Measurements from ENCODE around the gene CDKL1.

Gene CDKL1

GRCh38 chr14:50396631-50397389 is at the start of gene CDKL1:
CDKL1 (minus strand) TSS chr14:50396881; CDS start chr14:50395868, 1,013 bp downstream.
- FAIRE-seq: no peak

GRCh38 chr14:50434528-50434927 is 37.8 kb upstream of the CDKL1 start:
- FAIRE-seq: peak; percentile 43

DNA sequence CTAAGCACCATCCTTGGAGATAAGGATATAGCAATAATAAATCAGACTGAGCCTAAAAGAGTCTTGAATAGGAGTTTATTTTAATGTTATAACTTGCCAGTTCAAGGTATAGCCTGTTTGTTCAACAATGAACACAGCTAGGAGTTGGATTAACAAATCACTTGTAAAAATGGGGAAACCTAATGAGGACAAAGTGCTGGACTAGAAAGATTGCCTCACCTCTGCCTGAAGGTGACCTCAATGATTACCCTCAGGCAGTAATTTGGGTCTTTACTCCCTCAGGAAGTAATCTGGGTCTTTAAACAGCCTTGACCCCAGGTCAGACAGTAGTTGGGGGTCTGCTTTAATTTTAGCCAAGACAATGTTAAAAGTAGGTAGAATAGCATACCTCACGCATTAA is 35.5 kb upstream of the CDKL1 start:
- FAIRE-seq: no peak

GRCh38 chr14:50425816-50426215 is 29.1 kb upstream of the CDKL1 start:
- FAIRE-seq: no peak

GRCh38 chr14:50425105-50425504 is 28.4 kb upstream of the CDKL1 start:
- FAIRE-seq: no peak

DNA sequence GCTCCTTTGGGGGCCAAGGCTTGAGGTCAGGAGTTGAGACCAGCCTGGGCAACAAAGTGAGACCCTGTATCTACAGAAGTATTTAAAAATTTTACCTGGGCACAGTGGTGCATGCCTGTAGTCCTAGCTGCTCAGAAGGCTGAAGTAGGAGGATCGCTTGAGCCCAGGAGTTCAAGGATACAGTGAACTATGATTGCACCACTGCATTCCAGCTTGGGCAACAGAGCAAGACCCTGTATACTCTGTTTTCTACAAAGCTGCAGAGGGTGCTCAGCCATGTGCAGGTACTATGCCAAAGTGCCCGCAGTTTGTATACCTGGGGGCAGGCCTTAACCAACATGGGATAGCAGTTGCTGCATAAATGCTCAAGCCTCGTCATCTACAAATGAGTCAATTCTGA is 26.8 kb upstream of the CDKL1 start:
- FAIRE-seq: no peak

DNA sequence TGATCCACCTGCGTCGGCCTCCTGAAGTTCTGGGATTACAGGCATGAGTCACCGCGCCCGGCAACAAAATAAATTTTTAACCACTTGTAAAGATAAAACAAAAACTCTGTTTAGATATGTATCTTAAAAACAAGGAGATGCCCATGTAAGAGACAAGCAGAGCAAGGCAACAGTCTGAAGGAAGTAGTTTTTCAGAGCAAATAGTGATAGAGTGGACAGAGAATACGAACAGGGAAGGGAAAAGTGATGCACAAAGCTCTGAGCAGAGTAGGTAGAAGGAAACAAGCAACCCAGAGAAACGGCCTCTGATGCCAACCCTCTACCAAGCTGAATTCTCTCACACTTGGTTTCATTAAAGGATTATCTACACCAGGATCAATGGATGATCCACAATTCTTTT is 24.8 kb upstream of the CDKL1 start:
- no peak for FAIRE-seq

- FAIRE-seq: no peak
These were observed 21.2 kb upstream of the CDKL1 start for GRCh38 chr14:50417853-50418252.

GRCh38 chr14:50410921-50411320 is 14.2 kb upstream of the CDKL1 start:
- no peak for FAIRE-seq

DNA sequence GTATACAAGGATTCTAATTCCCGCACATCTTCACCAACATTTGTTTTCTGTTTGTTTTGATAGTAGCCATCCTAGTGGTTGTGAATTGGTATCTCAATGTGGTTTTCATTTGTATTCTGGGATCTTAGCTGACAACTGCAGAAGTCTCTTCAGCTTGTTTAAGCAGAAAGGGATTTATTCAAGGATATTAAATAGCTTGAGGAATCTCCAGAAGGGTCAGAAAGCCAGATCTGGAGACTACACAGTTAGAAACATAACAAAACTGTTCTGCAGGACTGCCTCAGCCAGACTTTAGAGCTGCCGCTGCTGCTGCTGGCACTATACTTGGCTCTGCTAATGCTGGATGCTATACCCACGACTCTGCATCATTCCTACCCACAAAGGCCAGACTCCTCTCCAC is 13.4 kb upstream of the CDKL1 start:
- no peak for FAIRE-seq

GRCh38 chr14:50407111-50407812 is 10.6 kb upstream of the CDKL1 start:
- FAIRE-seq: no peak

- no peak for FAIRE-seq
These were observed 6.7 kb upstream of the CDKL1 start for GRCh38 chr14:50403419-50403818.

DNA sequence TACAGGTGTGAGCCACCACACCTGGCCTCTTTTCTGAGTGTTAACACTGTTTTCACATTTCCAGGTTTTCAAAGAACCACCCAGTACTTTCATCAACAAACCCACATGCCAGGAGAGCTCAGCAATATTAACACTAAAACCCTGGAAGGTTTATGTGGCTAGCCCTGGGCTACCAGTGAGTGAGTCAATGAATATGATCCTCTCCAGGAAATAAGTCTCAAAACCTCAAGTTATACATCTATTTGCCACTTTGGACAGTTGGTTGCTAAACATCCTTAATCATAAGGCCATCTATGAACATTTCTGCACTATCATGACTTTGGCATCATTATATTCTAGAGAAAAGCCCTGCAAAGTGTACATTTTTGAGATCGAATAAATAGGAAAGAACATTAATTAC is 6.3 kb upstream of the CDKL1 start:
- FAIRE-seq: no peak

DNA sequence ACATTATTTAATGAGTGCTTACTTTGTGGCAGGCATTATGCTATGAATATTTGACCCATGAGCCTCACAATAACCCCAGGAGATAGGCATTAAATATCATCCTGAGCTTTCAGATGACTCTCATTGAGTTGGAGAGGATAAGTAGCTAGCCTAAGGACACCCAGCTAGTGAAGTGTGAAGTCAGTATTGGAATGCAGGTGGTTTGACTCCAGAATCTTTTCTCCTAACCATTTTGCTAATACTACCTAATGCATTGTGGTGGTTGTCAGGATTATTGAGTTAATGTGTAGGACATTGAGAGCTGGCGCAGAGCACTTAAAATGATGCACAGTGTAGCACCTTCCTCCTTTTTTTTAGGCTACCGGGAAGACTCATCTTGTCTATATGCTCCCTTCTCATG is 3.8 kb upstream of the CDKL1 start:
- no peak for FAIRE-seq

DNA sequence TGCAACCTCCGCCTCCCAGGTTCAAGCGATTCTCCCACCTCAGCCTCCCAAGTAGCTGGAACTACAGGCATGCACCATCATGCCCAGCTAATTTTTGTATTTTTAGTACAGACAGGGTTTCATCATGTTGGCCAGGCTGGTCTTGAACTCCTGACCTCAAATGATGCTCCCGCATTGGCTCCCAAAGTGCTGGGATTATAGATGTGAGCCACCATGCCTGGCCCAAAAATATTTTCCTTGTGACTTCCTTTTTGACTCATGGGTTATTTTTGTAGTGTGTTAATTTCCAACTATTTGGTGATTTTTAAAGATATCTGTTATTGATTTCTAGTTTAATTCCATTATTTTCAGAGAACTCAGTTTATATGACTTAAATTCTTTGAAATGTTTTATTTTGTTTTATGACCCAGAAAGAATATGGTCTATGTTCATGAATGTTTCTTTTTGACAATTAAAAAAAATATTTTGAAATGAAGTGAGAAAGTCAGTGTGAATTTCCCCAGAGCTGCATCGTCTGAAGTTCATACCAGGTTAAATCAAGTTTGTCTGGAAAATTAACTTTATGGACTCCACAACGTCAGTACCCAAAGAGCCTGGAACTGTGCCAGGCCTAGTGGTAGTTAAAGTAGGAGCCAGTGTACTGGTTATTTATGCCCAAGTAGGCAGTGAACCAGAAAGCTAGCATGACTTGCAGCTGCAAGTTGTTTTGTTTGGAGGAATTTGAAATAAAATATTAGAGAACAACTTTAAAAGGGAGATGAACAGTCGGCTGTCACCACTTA is 2.8 kb upstream of the CDKL1 start:
- FAIRE-seq: no peak

GRCh38 chr14:50398189-50398580 is 1.5 kb upstream of the CDKL1 start:
- no peak for FAIRE-seq

DNA sequence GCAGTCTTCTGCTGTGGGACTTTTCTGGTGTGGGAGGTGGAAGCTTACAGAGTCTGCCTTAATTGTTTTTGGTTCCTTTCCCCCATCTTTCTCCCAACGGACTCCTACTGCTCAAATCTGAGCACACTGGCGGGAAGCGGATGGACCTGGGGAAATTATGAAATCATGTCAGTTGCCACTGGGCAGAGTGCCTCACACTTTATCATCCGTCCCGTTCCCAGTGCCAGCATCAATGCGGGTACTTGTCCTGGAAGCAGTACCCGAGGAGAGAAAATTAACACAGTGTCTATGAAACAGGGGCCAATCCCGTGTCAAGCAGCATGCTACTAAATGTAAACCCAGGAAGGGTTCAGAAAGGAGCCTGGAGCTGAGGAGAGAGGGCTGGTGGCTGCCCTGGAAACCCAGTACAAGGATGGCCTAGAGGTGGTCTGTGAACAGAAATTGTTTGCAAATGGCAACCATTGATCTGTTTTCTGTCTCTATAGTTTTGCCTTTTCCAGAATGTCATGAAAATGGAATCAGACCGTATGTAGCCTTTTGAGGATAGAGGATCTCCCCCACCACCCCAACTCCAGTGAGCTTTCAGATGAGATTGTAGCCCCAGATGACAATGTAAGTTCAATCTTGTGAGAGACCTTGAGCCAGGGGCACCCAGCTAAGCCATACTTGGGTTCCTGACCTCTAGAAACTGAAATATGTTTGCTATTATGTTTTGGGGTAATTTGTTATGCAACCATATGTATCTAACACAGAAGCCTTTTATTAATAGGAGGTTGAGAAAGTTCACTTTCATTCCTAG is 908 bp upstream of the CDKL1 start:
- FAIRE-seq: no peak

- no peak for FAIRE-seq
These were observed 1.2 kb downstream of the CDKL1 start for GRCh38 chr14:50395448-50395847.

DNA sequence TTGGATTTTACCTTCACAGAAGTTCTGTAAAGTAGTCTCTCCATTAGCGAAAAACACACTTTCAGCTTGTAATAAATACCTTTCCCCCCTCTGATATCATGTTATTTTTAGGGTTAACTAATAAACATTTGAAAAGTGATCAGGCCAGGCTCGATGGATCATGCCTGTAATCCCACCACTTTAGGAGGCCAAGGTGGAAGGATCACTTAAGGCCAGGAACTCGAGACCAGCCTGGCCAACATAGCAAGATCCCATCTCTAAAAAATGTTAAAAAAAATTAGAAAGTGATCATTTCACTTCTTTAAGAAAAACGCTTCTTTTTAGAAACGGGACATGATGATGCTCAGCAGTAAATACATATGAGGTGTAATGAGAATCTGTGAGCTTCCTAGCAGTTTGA is 2.0 kb downstream of the CDKL1 start:
- no peak for FAIRE-seq

- no peak for FAIRE-seq
These were observed 6.8 kb downstream of the CDKL1 start for GRCh38 chr14:50389668-50390441.

- FAIRE-seq: no peak
These were observed 8.3 kb downstream of the CDKL1 start for GRCh38 chr14:50388256-50388931.

Data from colon (tissue), 2 donors.